Measurements from ENCODE around the gene ACSL3.

DNA sequence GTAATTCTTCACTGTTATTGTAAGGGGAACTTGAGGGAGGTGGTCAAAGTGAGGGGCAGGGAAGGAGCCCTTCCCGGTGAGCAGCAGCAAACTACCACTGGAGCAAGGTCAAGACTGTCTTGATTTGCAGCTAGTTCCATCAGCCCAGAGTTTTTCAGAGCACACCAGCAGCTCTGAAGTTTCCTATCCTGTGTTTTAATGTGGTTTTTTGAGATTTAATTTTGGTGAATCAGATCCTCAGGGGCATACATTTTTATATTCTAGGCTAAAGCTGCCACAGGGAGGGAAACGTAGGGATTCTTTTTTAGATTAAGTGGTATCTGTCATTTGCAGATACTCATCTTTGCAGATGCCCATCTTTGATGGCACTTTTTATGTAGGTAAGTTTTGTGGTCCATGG, 124.1 kb downstream of the ACSL3 start:
- TF ChIP-seq POLR2AphosphoS5 (IDR thresholded peaks at IDR 0.05) = no peak
- TF ChIP-seq POLR2A (IDR thresholded peaks at IDR 0.05) = no peak

All from spleen (tissue), 3 donors.